MM.1S (cell line): Measurements from ENCODE around the gene CPN2.

ENCODE experiments used
- DNase-seq: peaks from one replicate; pipeline ENCODE4 v3.0.0-alpha.2; 2015
- H2AFZ ChIP-seq: fragments of 300-600 bp; sonication (generic); 2 replicates; pipeline ENCODE4 v1.6.0; 2016; ENCODE audit warnings: antibody characterized with exemption, low read length
- H3F3A ChIP-seq: fragments of 300-600 bp; sonication (generic); 2 replicates; pipeline ENCODE4 v1.6.1; 2016; ENCODE audit warnings: mild to moderate bottlenecking, antibody characterized with exemption, low read length, moderate library complexity, mixed read lengths; ENCODE audit not compliant: insufficient read depth
- H3K27ac ChIP-seq: fragments of 300-600 bp; sonication (generic); 2 replicates; pipeline ENCODE4 v1.5.1; 2016; ENCODE audit warnings: mild to moderate bottlenecking, low read length
- H3K27me3 ChIP-seq: fragments of 300-600 bp; sonication (generic); replicated peaks from 2 replicates; pipeline ENCODE4 v1.6.0; 2016; ENCODE audit warnings: low read length; ENCODE audit not compliant: insufficient read depth
- H3K36me3 ChIP-seq: fragments of 300-600 bp; sonication (generic); replicated peaks from 2 replicates; pipeline ENCODE4 v1.6.1; 2016; ENCODE audit warnings: mild to moderate bottlenecking, low read length, mixed read lengths; ENCODE audit not compliant: insufficient read depth
- H3K4me1 ChIP-seq: fragments of 300-600 bp; sonication (generic); 2 replicates; pipeline ENCODE4 v1.6.1; 2016; ENCODE audit warnings: low read length, mixed read lengths
- H3K4me2 ChIP-seq: fragments of 300-600 bp; sonication (generic); 2 replicates; pipeline ENCODE4 v1.6.0; 2016; ENCODE audit warnings: low read depth, low read length
- H3K4me3 ChIP-seq: fragments of 300-600 bp; sonication (generic); 2 replicates; pipeline ENCODE4 v1.5.1; 2016; ENCODE audit warnings: low read length, mixed read lengths
- H3K79me2 ChIP-seq: fragments of 300-600 bp; sonication (generic); 2 replicates; pipeline ENCODE4 v1.6.1; 2016; ENCODE audit warnings: mixed run types, low read length, mixed read lengths
- H3K9ac ChIP-seq: fragments of 300-600 bp; sonication (generic); 2 replicates; pipeline ENCODE4 v1.6.1; 2016; ENCODE audit warnings: low read length, mixed read lengths
- H3K9me2 ChIP-seq: fragments of 300-600 bp; sonication (generic); replicated peaks from 2 replicates; pipeline ENCODE4 v1.6.1; 2016; ENCODE audit warnings: mild to moderate bottlenecking, low read length, mixed read lengths; ENCODE audit not compliant: insufficient read depth
- H3K9me3 ChIP-seq: fragments of 300-600 bp; sonication (generic); replicated peaks from 2 replicates; pipeline ENCODE4 v1.6.1; 2016; ENCODE audit warnings: mild to moderate bottlenecking, low read length, mixed read lengths; ENCODE audit not compliant: insufficient read depth
- H4K20me1 ChIP-seq: fragments of 300-600 bp; sonication (generic); 2 replicates; pipeline ENCODE4 v1.6.1; 2016; ENCODE audit warnings: mild to moderate bottlenecking, low read length, moderate library complexity, mixed read lengths; ENCODE audit not compliant: insufficient read depth
- CTCF ChIP-seq: fragments of 300-600 bp; sonication (generic); IDR thresholded peaks from 2 replicates; pipeline ENCODE4 v1.5.1; 2016; ENCODE audit warnings: antibody characterized with exemption, low read length, mixed read lengths
- EZH2 ChIP-seq: fragments of 300-600 bp; sonication (generic); optimal IDR thresholded peaks from 2 replicates; pipeline ENCODE3; 2017; ENCODE audit warnings: low read depth, mild to moderate bottlenecking, antibody characterized with exemption, low read length, mixed read lengths
- EZH2phosphoT487 ChIP-seq: fragments of 300-600 bp; sonication (generic); IDR thresholded peaks from 2 replicates; pipeline ENCODE4 v1.6.1; 2018; ENCODE audit warnings: antibody characterized with exemption, low read length

The CPN2 gene

GRCh38 chr3:194395778-194396538 lies 44.8 kb upstream of the CPN2 start:
- H3K36me3 ChIP-seq: no peaks in the 10 kb centered on the region
- no peak overlapping the region for H2AFZ ChIP-seq
- H4K20me1 ChIP-seq: no peaks in the 10 kb centered on the region
- no peaks in the 10 kb centered on the region for H3F3A ChIP-seq
- no peak for DNase-seq
- H3K9ac ChIP-seq: no peak overlapping the region
- no peaks in the 10 kb centered on the region for H3K9me3 ChIP-seq
- H3K27me3 ChIP-seq: peaks cover 53% of the 10 kb centered on the region
- TF ChIP-seq EZH2 (no peak), CTCF (no peak), EZH2phosphoT487 (no peak)
- H3K4me3 ChIP-seq: no peak overlapping the region
- H3K4me1 ChIP-seq: 0 out of 2 replicates have a peak, but pooled peaks cover 4% of the 10 kb centered on the region
- no peaks in the 10 kb centered on the region for H3K9me2 ChIP-seq
- no peak overlapping the region for H3K4me2 ChIP-seq
- H3K27ac ChIP-seq: no peak overlapping the region
- no peaks in the 10 kb centered on the region for H3K79me2 ChIP-seq

- DNase-seq: no peak
- H3K4me2 ChIP-seq: no peak overlapping the region
Measured at GRCh38 chr3:194395212-194395611, 44.1 kb upstream of the CPN2 start.

GRCh38 chr3:194392576-194392975 lies 41.4 kb upstream of the CPN2 start:
- Histone ChIP-seq H3K4me1 (0 out of 2 replicates have a peak, but pooled peaks cover 3% of the 10 kb centered on the region), H3K9me2 (no peaks in the 10 kb centered on the region), H3K27ac (no peak overlapping the region), H3K4me3 (no peak overlapping the region), H2AFZ (no peak overlapping the region), H3K4me2 (no peak overlapping the region), H4K20me1 (no peaks in the 10 kb centered on the region), H3K36me3 (no peaks in the 10 kb centered on the region), H3K79me2 (no peaks in the 10 kb centered on the region), H3K27me3 (peaks cover 45% of the 10 kb centered on the region), H3K9ac (no peak overlapping the region), H3K9me3 (no peaks in the 10 kb centered on the region), H3F3A (no peaks in the 10 kb centered on the region)
- no peak for DNase-seq
- TF ChIP-seq EZH2 (no peak), CTCF (no peak), EZH2phosphoT487 (no peak)

More at GRCh38 chr3:194395212-194395611, 44.1 kb upstream of the CPN2 start:
- Histone ChIP-seq H3K79me2 (no peaks in the 10 kb centered on the region), H3K36me3 (no peaks in the 10 kb centered on the region), H3K9me3 (no peaks in the 10 kb centered on the region), H3K4me1 (0 out of 2 replicates have a peak, but pooled peaks cover 4% of the 10 kb centered on the region), H2AFZ (no peak overlapping the region), H3F3A (no peaks in the 10 kb centered on the region), H3K27me3 (peaks cover 60% of the 10 kb centered on the region), H3K9me2 (no peaks in the 10 kb centered on the region), H4K20me1 (no peaks in the 10 kb centered on the region), H3K4me3 (no peak overlapping the region), H3K9ac (no peak overlapping the region), H3K27ac (no peak overlapping the region)
- TF ChIP-seq EZH2 (no peak), CTCF (no peak), EZH2phosphoT487 (no peak)
